ENCODE results near the gene STARD5. TPM values are rescaled to one million over a fixed set of nuclear protein-coding genes. Genes with fewer than 3 reads are reported as not detected.
A peak's percentile ranks its signal among the peaks of the same experiment; 100 is the strongest.

Gene STARD5
- total RNA-seq, 4 donors from 2014 or later: 1.3 to 6.7 (median 4.1) TPM

- Histone ChIP-seq H3K27me3 (no peaks in the 10 kb centered on the region), H3K27ac (peak overlapping the region in 3 of 4 donors; percentile 36 to 64 (median 51)), H3K9me3 (no peaks in the 10 kb centered on the region), H3K4me3 (peak overlapping the region in 1 of 2 donors; percentile 34), H3K4me1 (peaks cover 0 to 27% (median 3%) of the 10 kb centered on the region in 3 donors), H3K36me3 (peaks cover 0 to 50% of the 10 kb centered on the region in 2 donors)
- TF ChIP-seq EP300 (IDR thresholded peaks at IDR 0.05): no peak
- peak in 1 of 2 donors; percentile 31 for TF ChIP-seq POLR2A (IDR thresholded peaks at IDR 0.05)
- TF ChIP-seq, protein P1, sequence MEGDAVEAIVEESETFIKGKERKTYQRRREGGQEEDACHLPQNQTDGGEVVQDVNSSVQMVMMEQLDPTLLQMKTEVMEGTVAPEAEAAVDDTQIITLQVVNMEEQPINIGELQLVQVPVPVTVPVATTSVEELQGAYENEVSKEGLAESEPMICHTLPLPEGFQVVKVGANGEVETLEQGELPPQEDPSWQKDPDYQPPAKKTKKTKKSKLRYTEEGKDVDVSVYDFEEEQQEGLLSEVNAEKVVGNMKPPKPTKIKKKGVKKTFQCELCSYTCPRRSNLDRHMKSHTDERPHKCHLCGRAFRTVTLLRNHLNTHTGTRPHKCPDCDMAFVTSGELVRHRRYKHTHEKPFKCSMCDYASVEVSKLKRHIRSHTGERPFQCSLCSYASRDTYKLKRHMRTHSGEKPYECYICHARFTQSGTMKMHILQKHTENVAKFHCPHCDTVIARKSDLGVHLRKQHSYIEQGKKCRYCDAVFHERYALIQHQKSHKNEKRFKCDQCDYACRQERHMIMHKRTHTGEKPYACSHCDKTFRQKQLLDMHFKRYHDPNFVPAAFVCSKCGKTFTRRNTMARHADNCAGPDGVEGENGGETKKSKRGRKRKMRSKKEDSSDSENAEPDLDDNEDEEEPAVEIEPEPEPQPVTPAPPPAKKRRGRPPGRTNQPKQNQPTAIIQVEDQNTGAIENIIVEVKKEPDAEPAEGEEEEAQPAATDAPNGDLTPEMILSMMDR (IDR thresholded peaks at IDR 0.05): no peak
- TF ChIP-seq POLR2AphosphoS5 (IDR thresholded peaks at IDR 0.05): peak; percentile 15
- peak; percentile 32 for ATAC-seq
- 48 to 80% methylated on average over 3 to 8 of the region's 11 CpGs for WGBS, 2 donors (ENCODE audit: low coverage in 1 of 2)
Observed at GRCh38 chr15:81296673-81297072, 27.3 kb downstream of the STARD5 start.

DNA sequence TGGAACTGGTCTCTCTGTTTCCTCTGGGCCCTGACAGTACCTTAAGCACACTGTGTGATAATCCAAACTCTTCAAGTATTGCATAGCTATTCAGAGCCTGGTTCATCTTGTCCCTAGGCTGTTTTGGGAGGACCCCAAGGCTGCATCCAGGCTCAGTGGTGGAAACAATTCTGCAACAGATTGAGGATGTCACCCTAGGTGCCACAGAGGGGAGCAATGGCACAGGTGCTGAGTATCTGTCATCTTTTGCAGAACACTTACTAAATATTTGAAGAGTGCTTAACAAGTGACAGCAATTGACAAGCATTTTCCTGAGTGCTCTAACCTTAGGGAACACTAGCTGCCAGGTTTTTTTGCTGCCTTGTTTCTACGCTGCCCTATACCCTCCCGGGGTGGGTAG lies 27.8 kb downstream of the STARD5 start:
- Histone ChIP-seq H3K27ac (peak overlapping the region in 3 of 4 donors; percentile 36 to 64 (median 51)), H3K27me3 (no peaks in the 10 kb centered on the region), H3K4me3 (no peak overlapping the region), H3K36me3 (peaks cover 0 to 45% of the 10 kb centered on the region in 2 donors), H3K9me3 (no peaks in the 10 kb centered on the region), H3K4me1 (peaks cover 0 to 27% (median 3%) of the 10 kb centered on the region in 3 donors)
- no peak for TF ChIP-seq POLR2AphosphoS5 (IDR thresholded peaks at IDR 0.05)
- no peak for TF ChIP-seq POLR2A (IDR thresholded peaks at IDR 0.05)
- TF ChIP-seq, protein P1 (IDR thresholded peaks at IDR 0.05): no peak
- TF ChIP-seq EP300 (IDR thresholded peaks at IDR 0.05): no peak
- 73% methylated on average over 2 of the region's 2 CpGs; no CpG with 5 or more reads in 1 of the 2 donors for WGBS, 2 donors (ENCODE audit: low coverage in 1 of 2)
- no peak for ATAC-seq

- H3K9me3 ChIP-seq: no peaks in the 10 kb centered on the region
- peaks cover 0 to 39% of the 10 kb centered on the region in 2 donors for H3K36me3 ChIP-seq
- peak overlapping the region in 2 of 4 donors; percentile 36 to 51 for H3K27ac ChIP-seq
- TF ChIP-seq EP300 (IDR thresholded peaks at IDR 0.05) (no peak), POLR2A (IDR thresholded peaks at IDR 0.05) (no peak), POLR2AphosphoS5 (IDR thresholded peaks at IDR 0.05) (no peak)
- TF ChIP-seq, protein P1 (IDR thresholded peaks at IDR 0.05): no peak
- no peak for ATAC-seq
- no peaks in the 10 kb centered on the region for H3K27me3 ChIP-seq
- peaks cover 0 to 27% (median 3%) of the 10 kb centered on the region in 3 donors for H3K4me1 ChIP-seq
- H3K4me3 ChIP-seq: no peak overlapping the region
- WGBS, 2 donors (ENCODE audit: low coverage in 1 of 2): 52 to 76% methylated on average over 5 of the region's 5 CpGs
Observed at GRCh38 chr15:81295486-81296121, 28.3 kb downstream of the STARD5 start.

GRCh38 chr15:81294516-81294880 lies 29.4 kb downstream of the STARD5 start:
- Histone ChIP-seq H3K36me3 (peaks cover 0 to 32% of the 10 kb centered on the region in 2 donors), H3K4me1 (peaks cover 0 to 27% (median 3%) of the 10 kb centered on the region in 3 donors), H3K27ac (peak overlapping the region in 2 of 4 donors; percentile 16 to 29), H3K27me3 (no peaks in the 10 kb centered on the region), H3K4me3 (no peak overlapping the region), H3K9me3 (no peaks in the 10 kb centered on the region)
- no peak for ATAC-seq
- TF ChIP-seq, protein P1 (IDR thresholded peaks at IDR 0.05): no peak
- TF ChIP-seq EP300 (IDR thresholded peaks at IDR 0.05): no peak
- TF ChIP-seq POLR2AphosphoS5 (IDR thresholded peaks at IDR 0.05): no peak
- TF ChIP-seq POLR2A (IDR thresholded peaks at IDR 0.05): no peak
- 65 to 67% methylated on average over 3 to 4 of the region's 6 CpGs for WGBS, 2 donors (ENCODE audit: low coverage in 1 of 2)
